GM12875 (cell line): ENCODE data around the gene SQSTM1.

Experiments
- H3K4me3 ChIP-seq: one replicate; pipeline ENCODE4 v1.5.1; 2011; ENCODE audit warnings: low read depth, low read length, control low read depth
- TF ChIP-seq, protein P1 (sequence below): IDR thresholded peaks from 2 replicates; pipeline ENCODE4 v1.5.1; 2011; ENCODE audit warnings: low read depth, mild to moderate bottlenecking, control low read depth, inconsistent platforms, low read length, moderate library complexity, borderline replicate concordance; ENCODE audit not compliant: insufficient read depth

The SQSTM1 gene

DNA sequence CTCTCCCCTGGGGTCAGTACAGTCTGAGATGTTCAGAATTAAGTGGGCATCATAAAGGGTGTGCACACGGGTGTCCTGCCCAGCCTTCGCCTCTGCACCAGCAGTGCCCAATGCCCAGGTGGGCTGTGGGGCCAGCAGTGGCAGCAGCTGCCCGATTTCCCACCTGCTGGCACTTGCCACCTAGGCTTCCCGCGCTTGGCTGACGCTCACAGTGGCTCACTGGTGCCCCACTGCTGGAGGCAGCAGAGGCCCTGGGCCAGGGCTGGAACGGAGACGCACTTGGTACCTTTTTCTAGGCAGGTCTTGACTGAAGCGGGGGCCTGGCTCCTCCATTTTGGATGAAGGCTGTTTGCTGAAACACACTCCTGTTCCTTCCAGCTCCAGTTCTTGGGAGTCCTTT lies 20.9 kb downstream of the SQSTM1 start:
- no peak overlapping the region for H3K4me3 ChIP-seq
- TF ChIP-seq, protein P1, sequence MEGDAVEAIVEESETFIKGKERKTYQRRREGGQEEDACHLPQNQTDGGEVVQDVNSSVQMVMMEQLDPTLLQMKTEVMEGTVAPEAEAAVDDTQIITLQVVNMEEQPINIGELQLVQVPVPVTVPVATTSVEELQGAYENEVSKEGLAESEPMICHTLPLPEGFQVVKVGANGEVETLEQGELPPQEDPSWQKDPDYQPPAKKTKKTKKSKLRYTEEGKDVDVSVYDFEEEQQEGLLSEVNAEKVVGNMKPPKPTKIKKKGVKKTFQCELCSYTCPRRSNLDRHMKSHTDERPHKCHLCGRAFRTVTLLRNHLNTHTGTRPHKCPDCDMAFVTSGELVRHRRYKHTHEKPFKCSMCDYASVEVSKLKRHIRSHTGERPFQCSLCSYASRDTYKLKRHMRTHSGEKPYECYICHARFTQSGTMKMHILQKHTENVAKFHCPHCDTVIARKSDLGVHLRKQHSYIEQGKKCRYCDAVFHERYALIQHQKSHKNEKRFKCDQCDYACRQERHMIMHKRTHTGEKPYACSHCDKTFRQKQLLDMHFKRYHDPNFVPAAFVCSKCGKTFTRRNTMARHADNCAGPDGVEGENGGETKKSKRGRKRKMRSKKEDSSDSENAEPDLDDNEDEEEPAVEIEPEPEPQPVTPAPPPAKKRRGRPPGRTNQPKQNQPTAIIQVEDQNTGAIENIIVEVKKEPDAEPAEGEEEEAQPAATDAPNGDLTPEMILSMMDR, result no peak

DNA sequence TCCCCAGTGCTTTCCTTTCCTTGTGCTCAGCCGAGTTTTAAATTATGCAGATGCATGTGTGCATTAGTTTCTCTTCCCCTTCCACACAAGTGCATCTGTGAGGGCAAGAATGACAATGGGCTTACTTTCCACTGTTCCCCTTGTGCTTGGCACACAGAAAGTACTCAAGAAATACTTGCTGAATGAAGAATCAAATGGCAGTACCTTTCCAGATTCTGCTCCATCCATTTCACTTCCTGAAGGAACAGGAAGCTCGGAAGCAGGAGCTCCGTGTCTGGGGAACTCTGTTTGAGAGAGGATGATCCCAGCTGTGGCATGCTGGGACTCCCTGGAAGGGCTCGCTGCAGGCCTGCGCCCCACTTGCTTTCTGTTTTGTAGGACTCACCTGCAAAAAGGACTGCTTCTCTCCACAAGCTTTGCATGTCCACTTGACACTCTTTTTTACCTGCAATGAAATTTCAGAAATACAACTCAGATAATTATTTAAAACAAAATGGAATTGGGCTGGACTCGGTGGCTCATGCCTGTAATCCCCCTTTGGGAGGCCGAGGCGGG lies 32.4 kb downstream of the SQSTM1 start:
- TF ChIP-seq, protein P1, result no peak
- H3K4me3 ChIP-seq, result no peak overlapping the region

DNA sequence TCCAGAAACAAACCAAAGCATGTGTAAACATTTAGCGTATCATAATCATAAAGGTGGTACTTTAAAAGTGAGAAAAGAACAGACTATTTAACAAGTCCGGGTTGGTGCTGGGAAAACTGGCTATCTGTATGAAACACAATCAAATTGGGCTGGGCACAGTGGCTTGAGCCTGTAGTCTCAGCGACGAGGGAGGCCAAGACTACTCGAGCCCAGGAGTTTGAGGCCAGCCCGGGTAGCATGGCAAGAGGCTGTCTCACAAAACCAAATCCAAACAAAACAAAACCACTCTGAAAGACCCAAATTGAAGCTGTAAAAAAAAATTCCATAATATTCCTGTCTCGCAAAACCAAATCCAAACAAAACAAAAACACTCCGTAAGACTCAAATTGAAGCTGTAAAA lies 33.7 kb downstream of the SQSTM1 start:
- H3K4me3 ChIP-seq, result no peak overlapping the region
- TF ChIP-seq, protein P1, result no peak

DNA sequence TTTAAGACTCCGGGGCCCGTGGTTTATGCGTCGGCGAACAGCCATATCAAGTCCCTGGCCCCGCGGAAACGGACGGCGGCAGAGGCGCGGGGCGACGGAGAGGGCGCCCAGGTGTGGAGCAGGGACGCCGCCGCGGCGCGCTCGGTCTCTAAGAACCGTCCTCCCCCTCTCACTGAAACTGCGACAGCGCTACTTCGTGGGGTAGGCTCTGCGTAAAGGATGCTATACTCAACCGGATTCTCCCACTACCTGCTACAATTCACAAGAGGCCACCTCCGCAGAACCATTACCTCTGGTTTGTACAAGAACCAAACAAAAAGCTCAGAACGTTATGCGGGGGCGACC lies 37.5 kb downstream of the SQSTM1 start:
- H3K4me3 ChIP-seq, result peak overlapping the region; percentile 90
- TF ChIP-seq, protein P1, result no peak

DNA sequence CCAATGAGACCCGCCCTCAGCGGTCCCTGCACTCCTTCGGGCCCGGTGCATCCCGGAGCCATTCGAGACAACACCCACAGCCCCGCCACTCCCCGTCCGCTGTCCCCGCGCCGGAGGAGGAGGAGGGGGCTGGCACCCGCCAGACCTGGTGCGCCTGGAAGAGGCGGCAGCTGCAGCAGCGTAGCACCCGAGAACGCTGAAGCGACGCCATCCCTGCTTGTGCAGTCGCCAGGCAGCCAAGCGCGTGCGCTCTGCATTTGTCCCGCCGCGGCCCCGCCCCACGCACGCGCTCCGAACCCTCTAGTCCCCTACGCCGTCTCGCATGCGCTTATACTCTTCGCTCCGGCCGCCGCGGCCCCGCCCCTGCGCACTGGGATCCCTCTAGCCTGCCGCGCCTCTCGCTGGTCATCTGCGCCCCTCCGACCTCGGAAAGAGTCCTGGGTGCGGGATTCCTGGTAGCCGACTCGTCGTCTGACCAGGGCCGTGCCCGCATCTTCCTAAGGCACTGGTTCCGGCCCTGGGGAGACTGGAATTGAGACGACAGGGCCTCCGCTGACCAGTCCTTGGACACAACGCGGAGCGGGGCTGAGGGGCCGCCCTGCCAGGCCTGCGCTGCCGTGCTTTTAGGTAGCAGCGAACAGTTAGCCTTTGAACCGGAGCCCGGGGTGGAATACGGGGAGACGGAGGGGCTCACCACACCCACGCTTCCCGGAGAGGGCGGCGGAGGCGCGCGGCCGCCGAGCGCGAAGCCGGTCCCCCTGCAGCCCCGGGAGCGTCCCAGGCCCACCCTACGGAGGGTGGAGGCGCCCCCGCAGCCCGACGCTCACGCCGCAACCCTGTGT lies 38.1 kb downstream of the SQSTM1 start, which contains the start of gene MRNIP:
MRNIP (minus strand) TSS at position 232 of the 842 bp plus-strand sequence; CDS start at position 211, 21 bp downstream.
- H3K4me3 ChIP-seq, result peak within 1 kb of the TSS; percentile 90
- TF ChIP-seq, protein P1, result 0 out of 2 replicates have a peak, but pooled peaks have one; percentile 3

DNA sequence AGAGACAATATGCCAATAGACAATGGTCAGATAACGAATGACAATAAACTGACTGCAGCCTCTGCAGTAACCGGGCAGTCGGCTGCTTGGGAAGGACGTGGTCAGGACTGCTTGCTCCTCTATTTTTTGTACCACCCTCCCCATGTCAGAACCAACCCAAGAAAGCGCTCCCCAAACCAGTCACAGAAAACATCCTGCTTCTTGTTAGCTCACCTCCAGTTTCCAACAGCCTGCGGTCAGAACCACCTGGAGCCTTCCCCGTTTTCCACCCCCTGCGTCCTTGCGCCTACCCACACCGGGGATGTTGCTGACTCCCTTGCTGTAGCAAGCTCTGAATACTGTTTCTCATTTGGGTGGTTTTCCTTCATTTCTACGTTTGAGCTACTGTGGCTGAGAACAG lies 39.6 kb downstream of the SQSTM1 start:
- TF ChIP-seq, protein P1, result no peak
- no peak overlapping the region for H3K4me3 ChIP-seq

DNA sequence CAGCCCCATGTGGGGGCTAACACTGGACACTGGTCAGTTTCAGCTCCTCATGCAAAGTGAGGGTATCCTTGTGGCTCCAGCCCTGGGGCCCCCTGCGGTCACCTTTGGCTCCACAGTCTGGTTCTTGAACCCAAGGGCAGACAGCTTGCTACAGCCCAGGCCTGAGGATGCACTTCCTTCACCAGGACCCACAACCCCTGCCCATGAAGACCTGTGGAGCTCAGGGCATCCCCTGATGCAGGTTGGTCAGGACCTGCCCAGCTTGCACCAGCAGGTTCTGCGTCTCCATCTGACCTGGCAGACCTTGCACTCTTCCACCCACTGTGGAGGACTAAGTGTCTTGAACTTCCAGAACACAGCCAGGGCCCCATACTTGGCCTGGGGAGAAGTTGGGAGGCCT lies 41.6 kb downstream of the SQSTM1 start:
- TF ChIP-seq, protein P1, result no peak
- H3K4me3 ChIP-seq, result no peak overlapping the region
